ENCODE results near the gene EDDM13. TPM values are rescaled to one million over a fixed set of nuclear protein-coding genes. Genes with fewer than 3 reads are reported as not detected.

The EDDM13 gene
- total RNA-seq, 1 donor: not detected

GRCh38 chr19:56308792-56309191 is 36.2 kb downstream of the EDDM13 start:
- no peak overlapping the region for H3K27ac ChIP-seq (ENCODE audit: low read depth, low read length)
- peaks cover 13% of the 10 kb centered on the region for H3K36me3 ChIP-seq (ENCODE audit: insufficient read depth, low read length)
- peaks cover 4% of the 10 kb centered on the region for H3K4me1 ChIP-seq (ENCODE audit: insufficient read depth, low read length)
- H4K20me1 ChIP-seq (ENCODE audit: insufficient read depth, low read length): peaks cover 5% of the 10 kb centered on the region
- DNase-seq (ENCODE audit: insufficient read length, low spot score, missing footprints): no peak
- H3K9me3 ChIP-seq (ENCODE audit: low read depth, low read length): no peaks in the 10 kb centered on the region
- no peaks in the 10 kb centered on the region for H3K79me2 ChIP-seq (ENCODE audit: insufficient read depth, low read length)
- TF ChIP-seq CTCF (IDR thresholded peaks at IDR 0.05; ENCODE audit: extremely low read depth, low read depth, low read length): no peak
- no peak overlapping the region for H2AFZ ChIP-seq (ENCODE audit: low read length)
- H3K27me3 ChIP-seq (ENCODE audit: insufficient read depth, low read length): no peaks in the 10 kb centered on the region
- H3K4me3 ChIP-seq (ENCODE audit: insufficient read depth, low read length): no peak overlapping the region
- no peak overlapping the region for H3K4me2 ChIP-seq (ENCODE audit: insufficient read depth, low read length)

- H3K79me2 ChIP-seq (ENCODE audit: insufficient read depth, low read length): no peaks in the 10 kb centered on the region
- peaks cover 5% of the 10 kb centered on the region for H4K20me1 ChIP-seq (ENCODE audit: insufficient read depth, low read length)
- no peaks in the 10 kb centered on the region for H3K9me3 ChIP-seq (ENCODE audit: low read depth, low read length)
- H3K4me3 ChIP-seq (ENCODE audit: insufficient read depth, low read length): no peak overlapping the region
- DNase-seq (ENCODE audit: insufficient read length, low spot score, missing footprints): peak; percentile 87
- TF ChIP-seq CTCF (IDR thresholded peaks at IDR 0.05; ENCODE audit: extremely low read depth, low read depth, low read length): peak; percentile 91
- peaks cover 8% of the 10 kb centered on the region for H3K4me1 ChIP-seq (ENCODE audit: insufficient read depth, low read length)
- peaks cover 13% of the 10 kb centered on the region for H3K36me3 ChIP-seq (ENCODE audit: insufficient read depth, low read length)
- no peak overlapping the region for H3K27ac ChIP-seq (ENCODE audit: low read depth, low read length)
- no peaks in the 10 kb centered on the region for H3K27me3 ChIP-seq (ENCODE audit: insufficient read depth, low read length)
- no peak overlapping the region for H3K4me2 ChIP-seq (ENCODE audit: insufficient read depth, low read length)
- no peak overlapping the region for H2AFZ ChIP-seq (ENCODE audit: low read length)
Measured at GRCh38 chr19:56309511-56310185, 37.1 kb downstream of the EDDM13 start.

GRCh38 chr19:56310462-56310861 is 37.9 kb downstream of the EDDM13 start:
- no peak overlapping the region for H3K4me3 ChIP-seq (ENCODE audit: insufficient read depth, low read length)
- peaks cover 10% of the 10 kb centered on the region for H3K4me1 ChIP-seq (ENCODE audit: insufficient read depth, low read length)
- peaks cover 13% of the 10 kb centered on the region for H3K36me3 ChIP-seq (ENCODE audit: insufficient read depth, low read length)
- H3K9me3 ChIP-seq (ENCODE audit: low read depth, low read length): no peaks in the 10 kb centered on the region
- H2AFZ ChIP-seq (ENCODE audit: low read length): no peak overlapping the region
- peaks cover 5% of the 10 kb centered on the region for H4K20me1 ChIP-seq (ENCODE audit: insufficient read depth, low read length)
- H3K27ac ChIP-seq (ENCODE audit: low read depth, low read length): no peak overlapping the region
- no peaks in the 10 kb centered on the region for H3K27me3 ChIP-seq (ENCODE audit: insufficient read depth, low read length)
- TF ChIP-seq CTCF (IDR thresholded peaks at IDR 0.05; ENCODE audit: extremely low read depth, low read depth, low read length): no peak
- no peaks in the 10 kb centered on the region for H3K79me2 ChIP-seq (ENCODE audit: insufficient read depth, low read length)
- no peak overlapping the region for H3K4me2 ChIP-seq (ENCODE audit: insufficient read depth, low read length)
- DNase-seq (ENCODE audit: insufficient read length, low spot score, missing footprints): no peak

- Histone ChIP-seq H4K20me1 (ENCODE audit: insufficient read depth, low read length) (peaks cover 5% of the 10 kb centered on the region), H2AFZ (ENCODE audit: low read length) (no peak overlapping the region), H3K27ac (ENCODE audit: low read depth, low read length) (no peak overlapping the region), H3K4me2 (ENCODE audit: insufficient read depth, low read length) (no peak overlapping the region), H3K79me2 (ENCODE audit: insufficient read depth, low read length) (no peaks in the 10 kb centered on the region), H3K27me3 (ENCODE audit: insufficient read depth, low read length) (no peaks in the 10 kb centered on the region), H3K9me3 (ENCODE audit: low read depth, low read length) (no peaks in the 10 kb centered on the region), H3K4me1 (ENCODE audit: insufficient read depth, low read length) (peaks cover 14% of the 10 kb centered on the region), H3K36me3 (ENCODE audit: insufficient read depth, low read length) (peaks cover 13% of the 10 kb centered on the region), H3K4me3 (ENCODE audit: insufficient read depth, low read length) (no peak overlapping the region)
- DNase-seq (ENCODE audit: insufficient read length, low spot score, missing footprints): no peak
- TF ChIP-seq CTCF (IDR thresholded peaks at IDR 0.05; ENCODE audit: extremely low read depth, low read depth, low read length): no peak
Measured at GRCh38 chr19:56312342-56312741, 39.8 kb downstream of the EDDM13 start.
